T-helper 1 cell (primary cell): ENCODE data around the gene GLIS2.
"Not testable (repeated sequence)": the region's sequence is repeated elsewhere in the genome, so short reads cannot be mapped to it uniquely, and the experiment has no call there.

ENCODE experiments used
- DNase-seq, 5 donors: peaks; one replicate each; pipeline ENCODE4 v3.0.0-alpha.2; 2012 to 2020

Gene GLIS2

DNA sequence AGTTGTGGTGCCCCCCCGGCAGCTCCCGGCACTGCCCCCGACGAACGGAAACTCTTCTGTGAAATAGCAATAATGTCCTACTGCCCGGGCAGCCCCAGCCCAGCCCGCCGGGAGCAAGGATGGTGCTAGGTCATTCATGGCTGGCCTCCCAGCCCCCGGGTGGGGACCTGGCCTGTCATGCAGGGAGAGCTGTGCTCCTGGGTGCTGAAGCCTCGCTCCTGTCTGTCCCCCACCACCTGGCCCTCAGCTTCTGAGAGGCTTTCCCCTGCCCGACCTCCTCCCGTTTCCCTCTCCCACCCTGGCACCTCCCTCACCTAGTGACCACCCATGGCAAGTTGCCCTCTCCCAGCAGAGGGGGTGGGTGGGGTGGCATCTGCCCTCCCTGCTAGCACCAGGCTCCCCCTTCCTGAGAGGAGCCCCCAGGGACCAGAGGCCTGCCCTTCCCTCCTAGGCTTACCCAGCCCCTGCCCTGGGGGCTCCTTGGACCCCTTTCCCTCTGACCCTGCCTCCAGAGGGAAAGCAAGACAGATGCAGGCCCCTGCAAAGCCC is 21.7 kb downstream of the GLIS2 start:
- no peak for DNase-seq

DNA sequence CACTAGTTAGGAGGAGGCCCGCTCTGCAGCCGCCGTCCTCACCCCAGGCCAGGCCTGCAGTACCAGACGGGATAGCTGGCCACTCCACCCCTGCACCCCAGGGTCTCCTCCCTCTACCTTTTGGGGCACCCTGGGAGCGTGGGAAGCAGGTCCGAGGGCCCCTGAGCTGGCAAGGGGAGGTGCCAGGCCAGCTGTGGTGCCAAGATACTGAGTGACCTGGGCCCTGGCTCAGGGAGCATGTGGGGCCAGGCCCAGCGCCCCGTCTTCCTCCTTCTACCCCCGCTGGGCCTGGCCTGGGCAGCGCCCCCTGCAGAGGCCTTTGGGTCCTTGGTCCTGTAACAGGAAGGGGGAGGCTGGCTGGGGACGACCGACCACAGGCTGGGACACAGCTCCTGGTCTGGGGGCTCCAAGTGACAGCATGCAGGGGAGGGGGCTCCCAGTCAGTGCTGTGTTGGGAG is 22.3 kb downstream of the GLIS2 start:
- no peak for DNase-seq

DNA sequence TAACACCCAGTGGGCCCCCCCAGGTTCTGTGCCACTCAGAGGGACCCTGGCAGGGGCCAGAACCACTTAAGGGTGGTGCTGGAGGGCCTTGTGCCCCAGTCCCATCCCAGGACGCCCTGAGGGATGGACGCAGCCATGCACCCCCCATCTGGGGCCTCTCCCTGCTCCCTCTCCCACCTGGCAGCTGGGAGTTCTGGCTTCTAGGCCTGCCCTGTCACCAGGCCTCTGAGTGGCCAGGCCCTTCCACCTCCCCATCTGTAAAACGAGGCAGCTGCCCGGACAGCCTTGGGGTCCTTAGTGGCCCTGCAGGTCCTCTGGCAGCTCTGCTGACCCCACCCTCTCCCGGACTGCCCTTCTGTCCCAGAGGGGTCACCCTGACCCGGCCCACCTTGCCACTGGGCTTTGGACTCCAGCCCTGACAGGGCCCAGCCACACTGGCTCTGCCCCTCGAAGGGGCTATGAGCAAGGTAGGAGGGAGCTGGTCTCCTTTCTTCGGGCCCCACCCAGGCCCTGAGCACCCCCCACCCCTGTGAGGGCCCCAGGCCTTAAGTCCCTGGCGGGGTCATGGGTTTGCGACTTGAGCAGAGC is 22.9 kb downstream of the GLIS2 start:
- DNase-seq, result no peak

DNA sequence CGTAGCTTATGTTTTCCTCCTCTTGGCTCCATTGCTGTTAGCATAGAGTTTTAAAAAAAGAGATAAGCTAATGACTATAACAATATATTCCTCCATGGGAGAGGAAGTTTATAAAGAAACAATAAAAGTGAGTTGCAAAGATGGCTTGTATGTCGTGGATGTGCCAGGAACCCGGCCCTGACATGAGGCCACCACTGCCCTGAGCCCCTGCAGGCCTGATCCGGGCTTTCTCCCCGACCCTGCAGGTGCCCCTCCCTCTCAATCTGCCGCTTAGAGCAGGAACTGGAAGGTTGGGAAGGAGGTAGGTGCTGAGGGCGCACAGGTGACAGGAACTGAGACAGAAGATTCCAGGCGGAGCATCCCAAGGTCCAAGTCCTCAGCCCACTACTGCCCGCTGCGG is 23.6 kb downstream of the GLIS2 start:
- DNase-seq, result no peak

DNA sequence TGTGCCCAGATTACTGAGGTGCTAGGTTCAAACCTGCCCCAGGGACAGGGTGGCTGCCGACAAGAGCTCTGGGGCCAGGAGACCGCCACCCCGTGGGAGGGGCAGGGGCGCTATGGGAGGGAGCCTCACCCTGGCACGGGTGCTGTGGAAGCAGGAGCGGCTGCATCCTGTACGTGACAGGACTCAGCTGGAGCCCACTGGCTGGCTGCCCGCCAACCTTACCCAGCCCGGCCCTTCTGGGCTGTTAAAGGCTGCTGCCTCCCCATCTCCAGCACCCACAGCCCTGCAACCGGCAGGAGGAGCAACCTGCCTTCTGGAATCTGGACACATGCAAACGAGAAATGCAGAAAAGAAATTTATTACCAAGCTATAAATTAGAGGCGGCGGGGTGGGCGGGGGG is 24.0 kb downstream of the GLIS2 start:
- DNase-seq, result no peak

GRCh38 chr16:4340443-4340842 is 24.6 kb downstream of the GLIS2 start:
- no peak for DNase-seq

GRCh38 chr16:4341250-4341649 is 25.4 kb downstream of the GLIS2 start:
- no peak for DNase-seq

DNA sequence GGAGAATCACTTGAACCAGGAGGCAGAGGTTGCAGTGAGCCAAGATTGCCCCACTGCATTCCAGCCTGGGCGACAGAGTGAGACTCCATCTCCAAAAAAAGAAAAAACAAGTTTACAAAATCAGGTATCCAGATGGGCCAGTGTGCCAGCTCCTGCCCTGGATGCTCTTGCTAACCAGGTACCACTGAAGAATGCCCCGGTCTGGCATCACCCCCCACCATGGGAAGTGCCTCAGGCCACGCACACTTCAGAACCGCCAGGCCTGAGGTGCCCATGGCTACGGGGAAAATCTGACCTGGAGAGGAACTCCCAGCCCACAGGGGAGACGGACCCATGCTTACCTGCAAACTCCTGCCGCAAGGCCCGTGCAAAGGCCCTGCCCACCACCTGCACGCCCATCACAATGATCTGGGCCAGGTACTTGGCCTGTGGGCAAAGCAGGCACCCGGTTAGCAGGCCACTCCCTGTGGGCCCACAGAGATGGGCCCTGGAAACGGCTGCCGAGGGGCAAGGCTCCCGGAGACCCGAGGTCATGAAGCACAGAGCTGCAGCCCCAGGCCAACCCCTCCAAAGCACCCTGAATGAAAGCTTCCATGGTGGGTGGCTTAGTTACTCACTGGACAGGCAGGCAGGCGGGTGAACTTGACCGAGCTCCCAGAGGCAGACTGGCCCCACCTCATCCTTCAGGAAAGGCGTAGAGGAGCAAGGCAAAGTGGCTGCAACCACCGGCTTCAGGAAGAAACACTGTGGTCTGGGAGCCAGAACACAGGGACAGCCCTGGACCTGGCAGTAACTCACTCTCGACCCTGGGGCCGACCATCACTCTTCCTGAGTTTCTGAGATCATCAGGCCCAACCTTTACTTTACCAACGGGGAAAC is 27.2 kb downstream of the GLIS2 start:
- DNase-seq, result no peak

GRCh38 chr16:4344300-4344982 is 28.6 kb downstream of the GLIS2 start:
- not testable (repeated sequence) for DNase-seq

- no peak for DNase-seq
These were observed 29.3 kb downstream of the GLIS2 start for GRCh38 chr16:4344983-4345835.

- no peak for DNase-seq
These were observed 30.2 kb downstream of the GLIS2 start for GRCh38 chr16:4345836-4346781.

DNA sequence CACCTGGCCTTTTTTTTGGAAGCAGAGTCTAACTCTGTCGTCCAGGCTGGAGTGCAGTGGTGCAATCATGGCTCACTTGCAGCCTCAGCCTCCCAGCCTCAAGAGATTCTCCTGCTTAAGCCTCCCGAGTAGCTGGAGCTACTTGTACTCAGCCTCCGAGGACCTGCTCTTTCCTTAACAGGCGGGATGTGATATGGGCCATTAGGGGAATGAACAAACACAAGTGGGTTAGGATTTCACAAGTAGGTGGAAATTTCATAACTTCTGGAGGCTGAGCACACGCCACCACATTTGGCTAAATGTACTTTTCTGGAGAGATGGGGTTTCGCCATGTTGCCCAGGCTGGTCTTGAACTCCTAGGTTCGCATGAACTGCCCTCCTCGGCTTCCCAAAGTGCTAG is 31.1 kb downstream of the GLIS2 start:
- DNase-seq, result no peak

DNA sequence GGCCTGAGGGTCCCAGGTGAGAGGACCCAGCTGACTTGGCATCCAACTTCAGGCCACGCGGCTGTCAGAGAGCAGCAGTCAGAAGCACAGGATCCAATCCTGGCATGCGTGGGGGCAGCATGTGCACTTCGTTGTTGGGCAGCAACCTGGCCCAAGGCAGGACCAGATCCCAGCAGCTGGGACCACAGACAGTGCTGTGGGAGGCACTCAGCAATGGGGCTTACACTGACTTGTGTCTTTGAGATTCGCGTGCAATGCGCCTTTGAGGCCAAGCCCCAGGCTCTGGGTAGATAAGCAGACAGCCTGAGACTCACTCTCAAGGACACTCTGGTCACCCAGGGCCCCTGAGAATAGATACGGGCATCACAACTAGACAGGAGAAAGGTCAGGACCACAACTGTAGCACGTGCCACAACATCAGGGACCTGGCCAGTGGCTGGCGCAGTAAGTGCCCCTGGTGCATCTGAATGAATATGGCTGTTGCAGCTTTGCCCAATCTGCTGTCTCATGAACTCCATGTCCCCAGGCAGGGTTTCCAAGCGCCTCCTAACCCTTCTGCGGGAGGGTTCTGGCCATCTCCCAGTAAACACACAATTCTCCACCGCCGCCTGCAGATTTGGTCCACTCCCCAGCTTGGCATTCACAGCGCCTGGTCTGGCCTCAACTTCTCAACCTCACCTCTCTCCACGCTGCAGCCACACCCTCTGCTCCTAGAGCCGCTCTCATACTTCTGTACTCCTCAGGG is 32.1 kb downstream of the GLIS2 start:
- DNase-seq, result no peak

GRCh38 chr16:4349332-4349731 is 33.5 kb downstream of the GLIS2 start:
- no peak for DNase-seq

DNA sequence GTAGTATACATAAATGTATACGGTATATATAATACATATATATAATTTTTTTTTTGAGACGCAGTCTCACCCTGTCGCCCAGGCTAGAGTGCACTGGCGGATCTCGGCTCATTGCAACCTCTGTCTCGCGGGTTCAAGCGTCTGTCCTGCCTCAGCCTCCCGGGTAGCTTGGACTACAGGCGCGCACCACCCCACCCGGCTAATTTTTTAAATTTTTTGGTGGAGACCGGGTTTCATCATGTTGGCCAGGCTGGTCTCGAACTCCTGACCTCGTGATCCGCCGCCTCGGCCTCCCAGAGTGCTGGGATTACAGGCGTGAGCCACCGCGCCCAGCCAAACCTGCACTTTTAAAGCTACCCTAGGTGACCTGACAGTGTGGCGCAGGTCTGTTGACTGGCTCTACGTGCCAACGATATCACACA is 34.5 kb downstream of the GLIS2 start:
- no peak for DNase-seq

GRCh38 chr16:4350787-4351659 is 35.2 kb downstream of the GLIS2 start, which contains the start of gene PAM16:
PAM16 (minus strand) TSS chr16:4351321; CDS start chr16:4351234, 87 bp downstream.
- peak; percentile 95 to 97 (median 96) for DNase-seq

DNA sequence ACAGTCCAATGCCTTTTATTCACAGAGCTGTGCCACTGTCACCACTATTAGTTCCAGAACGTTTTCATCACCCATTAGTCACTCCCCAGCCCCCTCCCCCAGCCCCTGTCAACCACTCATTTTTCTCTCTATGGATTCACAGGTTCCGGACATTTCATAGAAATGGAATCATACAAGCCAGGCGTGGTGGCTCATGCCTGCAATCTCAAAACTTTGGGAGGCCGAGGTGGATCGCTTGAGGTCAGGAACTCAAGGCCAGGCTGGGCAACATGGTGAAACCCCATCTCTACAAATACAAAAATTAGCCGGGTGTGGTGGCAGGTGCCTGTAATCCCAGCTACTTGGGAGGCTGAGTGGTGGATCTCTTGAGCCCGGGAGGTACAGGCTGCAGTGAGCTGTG is 36.0 kb downstream of the GLIS2 start:
- DNase-seq, result no peak

- DNase-seq, result no peak
These were observed 37.0 kb downstream of the GLIS2 start for GRCh38 chr16:4352843-4353242.

DNA sequence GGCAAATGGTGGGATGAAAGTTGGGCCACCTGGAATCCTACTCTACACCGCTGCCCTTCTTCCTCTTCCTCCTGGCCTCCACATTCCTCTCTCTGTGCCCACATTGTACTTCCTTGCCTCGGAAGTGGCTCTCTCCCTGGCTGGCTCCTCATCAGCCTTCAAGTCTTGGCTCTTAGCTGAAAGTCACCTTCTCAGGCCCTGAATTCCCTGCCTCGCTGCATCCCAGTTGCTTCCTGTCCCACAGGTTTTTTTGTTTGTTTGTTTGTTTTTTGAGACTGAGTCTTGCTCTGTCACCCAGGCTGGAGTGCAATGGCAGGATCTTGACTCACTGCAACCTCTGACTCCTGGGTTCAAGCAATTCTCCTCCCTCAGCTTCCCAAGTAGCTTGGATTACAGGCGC is 37.8 kb downstream of the GLIS2 start:
- no peak for DNase-seq
